ENCODE results near the gene ASPSCR1.
A peak's percentile ranks its signal among the peaks of the same experiment; 100 is the strongest.

The ASPSCR1 gene

GRCh38 chr17:82045936-82046484, 68.6 kb downstream of the ASPSCR1 start:
- DNase-seq: no peak
- in situ Hi-C loops (cut with HindIII; ENCODE audit: low pct_ligation_motif_present, low pct_unique_long_range_greater_than_20kb, low sequenced_read_pairs): no loop called here

GRCh38 chr17:82046903-82047302, 69.5 kb downstream of the ASPSCR1 start:
- DNase-seq: no peak
- in situ Hi-C loops (cut with HindIII; ENCODE audit: low pct_ligation_motif_present, low pct_unique_long_range_greater_than_20kb, low sequenced_read_pairs): no loop called here

- in situ Hi-C loops (cut with HindIII; ENCODE audit: low pct_ligation_motif_present, low pct_unique_long_range_greater_than_20kb, low sequenced_read_pairs): no loop called here
- no peak for DNase-seq
Observed at GRCh38 chr17:82047379-82047778, 70.0 kb downstream of the ASPSCR1 start.

- DNase-seq: no peak
- in situ Hi-C loops (cut with HindIII; ENCODE audit: low pct_ligation_motif_present, low pct_unique_long_range_greater_than_20kb, low sequenced_read_pairs): no loop called here
Observed at GRCh38 chr17:82047914-82048570, 70.6 kb downstream of the ASPSCR1 start.

GRCh38 chr17:82048571-82048971, 71.1 kb downstream of the ASPSCR1 start:
- in situ Hi-C loops (cut with HindIII; ENCODE audit: low pct_ligation_motif_present, low pct_unique_long_range_greater_than_20kb, low sequenced_read_pairs): no loop called here
- DNase-seq: no peak

- in situ Hi-C loops (cut with HindIII; ENCODE audit: low pct_ligation_motif_present, low pct_unique_long_range_greater_than_20kb, low sequenced_read_pairs): no loop called here
- no peak for DNase-seq
Observed at GRCh38 chr17:82049106-82049505, 71.7 kb downstream of the ASPSCR1 start.

GRCh38 chr17:82049521-82049971, 72.1 kb downstream of the ASPSCR1 start:
- no peak for DNase-seq
- in situ Hi-C loops (cut with HindIII; ENCODE audit: low pct_ligation_motif_present, low pct_unique_long_range_greater_than_20kb, low sequenced_read_pairs): no loop called here

GRCh38 chr17:82050152-82050760, 72.8 kb downstream of the ASPSCR1 start:
- no peak for DNase-seq
- in situ Hi-C loops (cut with HindIII; ENCODE audit: low pct_ligation_motif_present, low pct_unique_long_range_greater_than_20kb, low sequenced_read_pairs): no loop called here

- no peak for DNase-seq
- in situ Hi-C loops (cut with HindIII; ENCODE audit: low pct_ligation_motif_present, low pct_unique_long_range_greater_than_20kb, low sequenced_read_pairs): no loop called here
Observed at GRCh38 chr17:82050761-82051641, 73.6 kb downstream of the ASPSCR1 start.

GRCh38 chr17:82051776-82052637, 74.6 kb downstream of the ASPSCR1 start, which contains the start of the genes GPS1 and RFNG:
TSS of gene GPS1 (plus strand) at chr17:82051898. CDS start at chr17:82051932, 34 bp downstream.
TSS of gene RFNG (minus strand) at chr17:82051811. CDS start at chr17:82051766, 45 bp downstream.
- peak; percentile 63 for DNase-seq
- in situ Hi-C loops (cut with HindIII; ENCODE audit: low pct_ligation_motif_present, low pct_unique_long_range_greater_than_20kb, low sequenced_read_pairs): no loop called here

GRCh38 chr17:82052638-82053059, 75.2 kb downstream of the ASPSCR1 start:
- in situ Hi-C loops (cut with HindIII; ENCODE audit: low pct_ligation_motif_present, low pct_unique_long_range_greater_than_20kb, low sequenced_read_pairs): no loop called here
- no peak for DNase-seq

- DNase-seq: no peak
- in situ Hi-C loops (cut with HindIII; ENCODE audit: low pct_ligation_motif_present, low pct_unique_long_range_greater_than_20kb, low sequenced_read_pairs): no loop called here
Observed at GRCh38 chr17:82053130-82053529, 75.7 kb downstream of the ASPSCR1 start.

GRCh38 chr17:82053556-82054263, 76.3 kb downstream of the ASPSCR1 start:
- in situ Hi-C loops (cut with HindIII; ENCODE audit: low pct_ligation_motif_present, low pct_unique_long_range_greater_than_20kb, low sequenced_read_pairs): no loop called here
- no peak for DNase-seq

GRCh38 chr17:82054351-82055022, 77.1 kb downstream of the ASPSCR1 start:
- no peak for DNase-seq
- in situ Hi-C loops (cut with HindIII; ENCODE audit: low pct_ligation_motif_present, low pct_unique_long_range_greater_than_20kb, low sequenced_read_pairs): no loop called here

- in situ Hi-C loops (cut with HindIII; ENCODE audit: low pct_ligation_motif_present, low pct_unique_long_range_greater_than_20kb, low sequenced_read_pairs): no loop called here
- DNase-seq: no peak
Observed at GRCh38 chr17:82055023-82055964, 77.9 kb downstream of the ASPSCR1 start.
